ENCODE data around the gene SOX2. TPM values are rescaled to one million over a fixed set of nuclear protein-coding genes. Genes with fewer than 3 reads are reported as not detected.

SOX2 gene
- total and polyA plus RNA-seq, 2 of the 13 experiments (the other 11 are each of a cell fraction or from before 2014, with no cell fraction given) = not detected

DNA sequence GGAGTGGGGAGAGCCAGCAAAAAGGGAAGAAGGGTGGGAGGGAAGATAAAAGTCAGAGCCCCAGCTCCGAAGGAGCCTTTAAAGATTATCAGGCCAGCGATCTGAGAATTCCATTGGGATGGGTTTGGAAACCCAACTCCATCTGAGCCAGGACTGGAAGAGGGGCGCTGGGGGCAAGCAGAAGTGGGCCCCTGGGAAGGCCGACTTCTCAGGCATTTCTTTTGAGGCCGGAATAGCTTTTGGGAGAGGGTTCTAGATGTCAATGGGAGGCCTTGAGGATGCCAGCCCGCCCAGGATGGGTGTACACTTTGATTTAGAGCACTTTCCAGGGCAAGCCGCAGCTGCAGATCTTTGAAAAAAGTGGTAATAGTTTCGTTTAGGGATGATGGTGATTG is 6.6 kb upstream of the SOX2 start:
- intact Hi-C loops (cut with micrococcal nuclease; ENCODE audit: unreplicated experiment) = loop anchor here (10.0 kb wide), 2 partner anchors 190 to 240 kb away; no protein-coding TSS in a partner anchor
- Histone ChIP-seq H3K4me1 (ENCODE audit: insufficient read depth, low read length) (no peaks in the 10 kb centered on the region), H4K20me1 (ENCODE audit: insufficient read depth, low read length) (no peaks in the 10 kb centered on the region), H2AFZ (ENCODE audit: low read length) (no peak overlapping the region), H3K27ac (ENCODE audit: extremely low read length, insufficient read depth, low read length) (no peak overlapping the region), H3K4me3 (replicated peaks in 1 of 3; ENCODE audit: insufficient read depth in 1 of 3, low read depth in 2 of 3, low read length in 3 of 3) (no peak overlapping the region), H3K4me2 (ENCODE audit: low read depth, low read length) (no peak overlapping the region), H3K9me3 (ENCODE audit: low read length) (no peaks in the 10 kb centered on the region), H3K9ac (ENCODE audit: insufficient read depth, low read depth, low read length) (no peak overlapping the region), H3K79me2 (ENCODE audit: insufficient read depth, low read length) (no peaks in the 10 kb centered on the region), H3K36me3 (replicated peaks in 1 of 2; ENCODE audit: control insufficient read depth in 1 of 2, insufficient read depth in 2 of 2, low read length in 2 of 2) (no peaks in the 10 kb centered on the region), H3K27me3 (ENCODE audit: control insufficient read depth in 1 of 2, insufficient read depth in 2 of 2, low read length in 2 of 2) (peaks cover 1 to 37% of the 10 kb centered on the region in 2 experiments)
- CTCF ChIA-PET (ENCODE audit: low intra/inter-chr PET ratio, low total read pairs) = no interaction called here
- FAIRE-seq (no peak), ATAC-seq (no peak), DNase-seq (ENCODE audit: low spot score) (no peak)
- no TSS peak for BruUV-seq (replicated peaks)
- POLR2A ChIA-PET = no interaction called here
- in situ Hi-C loops (cut with HindIII; ENCODE audit: extremely low pct_ligation_motif_present, low pct_unique_long_range_greater_than_20kb) = loop anchor here (5.0 to 25.0 kb wide), 5 partner anchors 500 to 977 kb away; no protein-coding TSS in a partner anchor
- 8% methylated on average over 5 of the region's 8 CpGs for WGBS (ENCODE audit: low lambda C conversion rate)
- TF ChIP-seq SYNCRIP (IDR thresholded peaks at IDR 0.05; ENCODE audit: insufficient read depth, low read depth, low read length) (no peak), ERF (CRISPR knock-in tag; IDR thresholded peaks at IDR 0.05) (no peak), NR2F6 (IDR thresholded peaks at IDR 0.05) (no peak), NR2F6 (CRISPR knock-in tag; IDR thresholded peaks at IDR 0.05) (no peak), HBP1 (CRISPR knock-in tag; IDR thresholded peaks at IDR 0.05; ENCODE audit: low read depth) (no peak), ZNF256 (CRISPR knock-in tag; conservative IDR thresholded peaks at IDR 0.05) (no peak), MEIS1 (CRISPR knock-in tag; IDR thresholded peaks at IDR 0.05; ENCODE audit: borderline replicate concordance) (no peak), ZNF318 (CRISPR knock-in tag; IDR thresholded peaks at IDR 0.05) (no peak), GLMP (CRISPR knock-in tag; IDR thresholded peaks at IDR 0.05; ENCODE audit: borderline replicate concordance) (no peak)
- TF ChIP-seq, protein P1, sequence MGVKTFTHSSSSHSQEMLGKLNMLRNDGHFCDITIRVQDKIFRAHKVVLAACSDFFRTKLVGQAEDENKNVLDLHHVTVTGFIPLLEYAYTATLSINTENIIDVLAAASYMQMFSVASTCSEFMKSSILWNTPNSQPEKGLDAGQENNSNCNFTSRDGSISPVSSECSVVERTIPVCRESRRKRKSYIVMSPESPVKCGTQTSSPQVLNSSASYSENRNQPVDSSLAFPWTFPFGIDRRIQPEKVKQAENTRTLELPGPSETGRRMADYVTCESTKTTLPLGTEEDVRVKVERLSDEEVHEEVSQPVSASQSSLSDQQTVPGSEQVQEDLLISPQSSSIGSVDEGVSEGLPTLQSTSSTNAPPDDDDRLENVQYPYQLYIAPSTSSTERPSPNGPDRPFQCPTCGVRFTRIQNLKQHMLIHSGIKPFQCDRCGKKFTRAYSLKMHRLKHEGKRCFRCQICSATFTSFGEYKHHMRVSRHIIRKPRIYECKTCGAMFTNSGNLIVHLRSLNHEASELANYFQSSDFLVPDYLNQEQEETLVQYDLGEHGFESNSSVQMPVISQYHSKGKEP (CRISPR knock-in tag; IDR thresholded peaks at IDR 0.05) = no peak
- TF ChIP-seq, protein P2, sequence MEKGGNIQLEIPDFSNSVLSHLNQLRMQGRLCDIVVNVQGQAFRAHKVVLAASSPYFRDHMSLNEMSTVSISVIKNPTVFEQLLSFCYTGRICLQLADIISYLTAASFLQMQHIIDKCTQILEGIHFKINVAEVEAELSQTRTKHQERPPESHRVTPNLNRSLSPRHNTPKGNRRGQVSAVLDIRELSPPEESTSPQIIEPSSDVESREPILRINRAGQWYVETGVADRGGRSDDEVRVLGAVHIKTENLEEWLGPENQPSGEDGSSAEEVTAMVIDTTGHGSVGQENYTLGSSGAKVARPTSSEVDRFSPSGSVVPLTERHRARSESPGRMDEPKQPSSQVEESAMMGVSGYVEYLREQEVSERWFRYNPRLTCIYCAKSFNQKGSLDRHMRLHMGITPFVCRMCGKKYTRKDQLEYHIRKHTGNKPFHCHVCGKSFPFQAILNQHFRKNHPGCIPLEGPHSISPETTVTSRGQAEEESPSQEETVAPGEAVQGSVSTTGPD (CRISPR knock-in tag; IDR thresholded peaks at IDR 0.05) = no peak
